ENCODE results near the gene STYX.
A peak's percentile ranks its signal among the peaks of the same experiment; 100 is the strongest.

The STYX gene

GRCh38 chr14:52729925-52730708, at the start of gene STYX:
Gene STYX (plus strand): TSS chr14:52730166. CDS start chr14:52730475, 309 bp downstream.
- Histone ChIP-seq H3K36me3 (ENCODE audit: low read depth) (peaks cover 53% of the 10 kb centered on the region), H3K4me3 (ENCODE audit: severe bottlenecking) (peak within 1 kb of the TSS; percentile 95), H3K27me3 (ENCODE audit: insufficient read depth, poor library complexity, severe bottlenecking) (no peaks in the 10 kb centered on the region), H3K4me1 (ENCODE audit: insufficient read depth, poor library complexity, severe bottlenecking) (peaks cover 2% of the 10 kb centered on the region), H3K27ac (ENCODE audit: poor library complexity, severe bottlenecking) (peak within 1 kb of the TSS; percentile 47), H3K9me3 (ENCODE audit: severe bottlenecking) (no peaks in the 10 kb centered on the region)
- TF ChIP-seq, protein P1, sequence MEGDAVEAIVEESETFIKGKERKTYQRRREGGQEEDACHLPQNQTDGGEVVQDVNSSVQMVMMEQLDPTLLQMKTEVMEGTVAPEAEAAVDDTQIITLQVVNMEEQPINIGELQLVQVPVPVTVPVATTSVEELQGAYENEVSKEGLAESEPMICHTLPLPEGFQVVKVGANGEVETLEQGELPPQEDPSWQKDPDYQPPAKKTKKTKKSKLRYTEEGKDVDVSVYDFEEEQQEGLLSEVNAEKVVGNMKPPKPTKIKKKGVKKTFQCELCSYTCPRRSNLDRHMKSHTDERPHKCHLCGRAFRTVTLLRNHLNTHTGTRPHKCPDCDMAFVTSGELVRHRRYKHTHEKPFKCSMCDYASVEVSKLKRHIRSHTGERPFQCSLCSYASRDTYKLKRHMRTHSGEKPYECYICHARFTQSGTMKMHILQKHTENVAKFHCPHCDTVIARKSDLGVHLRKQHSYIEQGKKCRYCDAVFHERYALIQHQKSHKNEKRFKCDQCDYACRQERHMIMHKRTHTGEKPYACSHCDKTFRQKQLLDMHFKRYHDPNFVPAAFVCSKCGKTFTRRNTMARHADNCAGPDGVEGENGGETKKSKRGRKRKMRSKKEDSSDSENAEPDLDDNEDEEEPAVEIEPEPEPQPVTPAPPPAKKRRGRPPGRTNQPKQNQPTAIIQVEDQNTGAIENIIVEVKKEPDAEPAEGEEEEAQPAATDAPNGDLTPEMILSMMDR (IDR thresholded peaks at IDR 0.05; ENCODE audit: poor library complexity, severe bottlenecking), result no peak
- DNase-seq (ENCODE audit: low spot score) (peak; percentile 100), ATAC-seq (ENCODE audit: low read depth) (peak; percentile 95)

DNA sequence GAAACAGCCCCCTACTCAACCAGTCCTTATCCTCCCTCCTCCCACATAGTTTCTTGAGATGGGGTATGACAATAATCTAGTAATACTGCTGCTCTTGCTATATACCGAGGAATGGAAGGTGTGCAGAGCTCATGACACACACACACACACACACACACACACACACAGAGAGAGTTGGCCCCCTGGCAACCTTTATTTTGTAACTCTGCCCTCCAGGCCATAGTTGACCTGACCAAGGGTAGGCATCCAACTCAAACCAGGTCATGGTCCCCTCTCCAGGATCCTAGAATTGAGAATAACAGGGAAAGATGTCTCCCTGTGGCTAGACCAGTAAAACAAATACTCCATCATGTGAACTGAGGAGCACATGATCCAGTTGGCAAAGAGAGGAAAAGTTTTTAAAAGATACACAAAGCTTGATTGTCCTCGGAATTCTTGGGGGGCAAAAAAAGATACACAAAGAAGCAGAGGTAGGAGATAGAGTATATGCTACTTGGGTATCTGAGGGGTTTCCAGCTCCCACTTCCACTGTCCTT, 45.9 kb upstream of the STYX start:
- Histone ChIP-seq H3K4me3 (ENCODE audit: severe bottlenecking) (no peak overlapping the region), H3K27me3 (ENCODE audit: insufficient read depth, poor library complexity, severe bottlenecking) (no peaks in the 10 kb centered on the region), H3K36me3 (ENCODE audit: low read depth) (peaks cover 41% of the 10 kb centered on the region), H3K4me1 (ENCODE audit: insufficient read depth, poor library complexity, severe bottlenecking) (peaks cover 10% of the 10 kb centered on the region), H3K9me3 (ENCODE audit: severe bottlenecking) (no peaks in the 10 kb centered on the region), H3K27ac (ENCODE audit: poor library complexity, severe bottlenecking) (no peak overlapping the region)
- ATAC-seq (ENCODE audit: low read depth), result no peak; the same call in 2 of the 3 replicates
- no peak for DNase-seq (ENCODE audit: low spot score)
- TF ChIP-seq, protein P1 (IDR thresholded peaks at IDR 0.05; ENCODE audit: poor library complexity, severe bottlenecking), result no peak

- H3K4me3 ChIP-seq (ENCODE audit: severe bottlenecking), result no peak overlapping the region
- H3K9me3 ChIP-seq (ENCODE audit: severe bottlenecking), result no peaks in the 10 kb centered on the region
- H3K27ac ChIP-seq (ENCODE audit: poor library complexity, severe bottlenecking), result no peak overlapping the region
- ATAC-seq (ENCODE audit: low read depth) (no peak), DNase-seq (ENCODE audit: low spot score) (no peak)
- peaks cover 33% of the 10 kb centered on the region for H3K36me3 ChIP-seq (ENCODE audit: low read depth)
- TF ChIP-seq, protein P1 (IDR thresholded peaks at IDR 0.05; ENCODE audit: poor library complexity, severe bottlenecking), result no peak
- H3K27me3 ChIP-seq (ENCODE audit: insufficient read depth, poor library complexity, severe bottlenecking), result no peaks in the 10 kb centered on the region
- peaks cover 28% of the 10 kb centered on the region for H3K4me1 ChIP-seq (ENCODE audit: insufficient read depth, poor library complexity, severe bottlenecking)
Measured at GRCh38 chr14:52686176-52686575, 43.8 kb upstream of the STYX start.

DNA sequence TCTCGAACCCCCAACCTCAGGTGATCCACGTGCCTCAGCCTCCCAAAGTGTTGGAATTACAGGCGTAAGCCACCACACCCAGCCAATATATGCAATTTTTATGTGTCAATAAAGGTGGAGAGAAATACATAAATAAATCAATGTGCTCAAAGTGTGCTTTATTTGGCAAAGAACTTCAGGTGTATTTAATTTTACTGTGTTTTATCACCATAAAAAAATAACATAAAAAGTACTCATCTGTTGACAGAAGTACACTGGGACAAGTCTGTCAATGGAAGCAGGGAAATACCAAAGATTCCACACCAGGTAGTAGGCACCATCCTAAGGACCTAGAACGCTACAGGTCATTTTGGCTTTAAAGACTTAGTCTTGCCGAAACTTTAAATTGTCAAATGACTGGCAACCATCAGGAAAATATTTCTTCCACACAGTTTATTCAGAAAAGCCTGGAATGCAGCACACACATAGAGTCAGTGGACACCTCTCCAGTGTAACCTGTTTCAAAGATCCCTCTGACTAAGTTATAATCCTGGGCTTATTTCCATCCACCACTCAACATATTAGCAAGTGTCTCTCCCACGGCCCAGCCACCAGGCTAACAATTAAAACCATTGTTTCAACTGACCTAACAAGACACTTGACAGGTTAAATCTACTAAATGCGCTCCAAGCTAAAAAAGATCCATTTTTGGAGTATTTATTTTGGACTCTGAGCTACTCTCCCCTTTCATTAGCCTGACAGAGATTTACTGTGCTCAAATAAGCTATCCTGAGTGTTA, 38.8 kb upstream of the STYX start:
- TF ChIP-seq, protein P1 (IDR thresholded peaks at IDR 0.05; ENCODE audit: poor library complexity, severe bottlenecking), result no peak
- Histone ChIP-seq H3K27me3 (ENCODE audit: insufficient read depth, poor library complexity, severe bottlenecking) (no peaks in the 10 kb centered on the region), H3K4me1 (ENCODE audit: insufficient read depth, poor library complexity, severe bottlenecking) (peaks cover 49% of the 10 kb centered on the region), H3K4me3 (ENCODE audit: severe bottlenecking) (no peak overlapping the region), H3K36me3 (ENCODE audit: low read depth) (peaks cover 26% of the 10 kb centered on the region), H3K9me3 (ENCODE audit: severe bottlenecking) (no peaks in the 10 kb centered on the region), H3K27ac (ENCODE audit: poor library complexity, severe bottlenecking) (peak overlapping the region; percentile 27)
- ATAC-seq (ENCODE audit: low read depth), result 0 out of 3 replicates have a peak, but pooled peaks have one; percentile 3
- DNase-seq (ENCODE audit: low spot score), result no peak

Measured in RWPE2 (cell line).